WI38 (cell line): ENCODE results near the gene BCAR3.
A peak's percentile ranks its signal among the peaks of the same experiment; 100 is the strongest.

Experiments
- H3K4me3 ChIP-seq: 2 replicates; pipeline ENCODE4 v1.5.1; 2011; ENCODE audit warnings: low read depth, mild to moderate bottlenecking, control low read depth, low read length
- TF ChIP-seq, protein P1 (sequence below): IDR thresholded peaks from 2 replicates; pipeline ENCODE4 v1.5.1; 2012; ENCODE audit warnings: low read depth, mild to moderate bottlenecking, control low read depth, low read length

Gene BCAR3

DNA sequence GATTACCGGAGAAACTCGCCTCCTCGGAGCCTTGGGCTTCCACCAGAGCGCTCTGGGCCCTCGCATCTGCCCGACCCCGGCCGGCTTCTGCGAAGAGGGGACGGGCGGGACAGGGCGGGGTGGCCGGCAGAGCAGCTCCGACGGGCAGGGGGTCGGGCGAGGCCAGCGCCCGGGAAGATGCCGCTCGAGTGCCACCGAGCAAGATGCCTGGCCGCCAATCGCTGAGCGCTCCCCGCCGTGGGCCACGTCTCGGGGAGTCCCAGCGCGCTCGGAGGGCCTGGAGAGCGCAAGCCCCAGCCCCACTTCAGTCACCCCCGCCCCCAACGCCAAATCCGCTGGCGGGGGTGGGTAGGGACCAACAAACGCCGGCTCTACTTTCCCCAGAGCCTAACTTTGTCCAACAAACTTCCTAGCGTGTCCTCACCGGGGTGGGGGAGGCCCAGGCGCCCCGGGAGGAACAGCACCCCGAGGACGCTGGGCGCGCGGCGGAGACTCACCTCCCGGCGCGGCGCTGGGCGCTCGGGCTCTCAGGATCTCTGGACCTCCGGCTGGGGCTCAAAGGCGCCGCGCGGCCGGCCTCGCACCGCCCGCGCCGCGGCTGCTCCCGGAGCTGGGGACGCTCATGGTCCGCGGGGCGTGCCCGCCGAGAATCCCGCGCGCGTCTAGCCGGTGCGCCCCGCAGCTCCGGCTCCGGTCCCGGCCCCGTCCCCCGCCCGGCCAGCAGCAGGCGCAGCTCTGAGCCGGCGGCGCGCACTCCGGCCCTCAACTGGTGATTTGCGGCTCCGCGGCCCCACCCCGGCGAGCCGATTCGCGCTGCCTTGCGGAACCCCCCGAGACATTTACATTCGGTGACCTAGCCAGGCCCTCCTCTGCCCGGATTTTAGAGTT lies at the start of gene BCAR3:
Gene BCAR3, minus strand, starts transcription at position 737 of the 888 bp plus-strand sequence. CDS start 6,907 bp downstream, outside the sequence.
- TF ChIP-seq, protein P1, sequence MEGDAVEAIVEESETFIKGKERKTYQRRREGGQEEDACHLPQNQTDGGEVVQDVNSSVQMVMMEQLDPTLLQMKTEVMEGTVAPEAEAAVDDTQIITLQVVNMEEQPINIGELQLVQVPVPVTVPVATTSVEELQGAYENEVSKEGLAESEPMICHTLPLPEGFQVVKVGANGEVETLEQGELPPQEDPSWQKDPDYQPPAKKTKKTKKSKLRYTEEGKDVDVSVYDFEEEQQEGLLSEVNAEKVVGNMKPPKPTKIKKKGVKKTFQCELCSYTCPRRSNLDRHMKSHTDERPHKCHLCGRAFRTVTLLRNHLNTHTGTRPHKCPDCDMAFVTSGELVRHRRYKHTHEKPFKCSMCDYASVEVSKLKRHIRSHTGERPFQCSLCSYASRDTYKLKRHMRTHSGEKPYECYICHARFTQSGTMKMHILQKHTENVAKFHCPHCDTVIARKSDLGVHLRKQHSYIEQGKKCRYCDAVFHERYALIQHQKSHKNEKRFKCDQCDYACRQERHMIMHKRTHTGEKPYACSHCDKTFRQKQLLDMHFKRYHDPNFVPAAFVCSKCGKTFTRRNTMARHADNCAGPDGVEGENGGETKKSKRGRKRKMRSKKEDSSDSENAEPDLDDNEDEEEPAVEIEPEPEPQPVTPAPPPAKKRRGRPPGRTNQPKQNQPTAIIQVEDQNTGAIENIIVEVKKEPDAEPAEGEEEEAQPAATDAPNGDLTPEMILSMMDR = 0 out of 2 replicates have a peak, but pooled peaks have one; percentile 10
- H3K4me3 ChIP-seq = peak within 1 kb of the TSS; percentile 86

- TF ChIP-seq, protein P1 = no peak
- no peak overlapping the region for H3K4me3 ChIP-seq
Observed at GRCh38 chr1:93730621-93731020, 49.0 kb upstream of the BCAR3 start.

DNA sequence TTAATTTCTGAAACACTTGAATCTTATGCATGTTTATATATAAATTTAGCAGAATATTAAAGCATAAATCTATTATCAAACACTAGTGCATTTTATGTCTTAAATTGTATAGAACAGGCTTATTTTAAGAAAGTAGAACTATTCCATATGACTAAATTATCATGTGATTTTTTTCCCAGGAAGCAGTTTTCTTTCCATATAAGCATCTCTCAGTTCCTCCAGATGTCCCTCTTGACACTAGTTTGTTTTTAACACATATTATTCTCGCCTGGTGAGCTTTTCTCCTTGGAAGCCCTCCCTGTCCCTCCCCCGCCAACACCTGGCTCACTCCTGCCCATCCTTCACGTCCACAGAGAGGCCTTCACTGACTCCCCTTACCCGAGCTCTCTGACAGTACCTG lies 48.3 kb upstream of the BCAR3 start:
- no peak overlapping the region for H3K4me3 ChIP-seq
- TF ChIP-seq, protein P1 = no peak

DNA sequence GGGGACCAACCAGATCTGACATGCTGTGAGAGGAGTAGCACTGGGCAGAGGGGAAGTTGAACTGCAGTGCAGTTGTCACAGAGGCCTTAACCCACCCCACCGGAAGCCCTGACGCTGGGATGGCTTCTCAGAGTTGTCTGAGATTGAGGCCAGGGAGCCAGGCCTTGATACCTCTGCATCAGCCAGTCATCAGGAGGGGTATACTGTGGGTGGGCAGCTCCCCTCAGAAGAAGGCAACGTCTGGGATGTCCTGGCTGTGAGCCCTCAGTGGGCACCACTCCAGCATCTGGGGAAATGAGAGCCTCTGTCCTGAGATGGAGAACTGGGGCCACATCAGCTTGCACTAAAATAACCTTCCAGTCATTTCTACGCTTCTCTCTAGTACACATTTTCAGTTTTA lies 47.9 kb upstream of the BCAR3 start:
- H3K4me3 ChIP-seq = no peak overlapping the region
- TF ChIP-seq, protein P1 = no peak

GRCh38 chr1:93728480-93729131 lies 47.0 kb upstream of the BCAR3 start:
- H3K4me3 ChIP-seq = no peak overlapping the region
- TF ChIP-seq, protein P1 = no peak

GRCh38 chr1:93723733-93724270 lies 42.2 kb upstream of the BCAR3 start:
- no peak overlapping the region for H3K4me3 ChIP-seq
- TF ChIP-seq, protein P1 = no peak
